DOHH2 (cell line): ENCODE data around the gene DOCK4.

Experiments used
- CTCF ChIP-seq: fragments of 200-600 bp; sonication (generic); IDR thresholded peaks from one replicate; pipeline ENCODE4 v1.5.1; 2014; ENCODE audit warnings: antibody characterized with exemption, mild to moderate bottlenecking, low read depth, low read length; ENCODE audit not compliant: poor library complexity, severe bottlenecking
- EZH2phosphoT487 ChIP-seq: fragments of 200-600 bp; sonication (generic); IDR thresholded peaks from 2 replicates; pipeline ENCODE4 v1.6.1; 2017; ENCODE audit warnings: borderline replicate concordance, mild to moderate bottlenecking, antibody characterized with exemption, low read length, moderate library complexity, mixed read lengths

- TF ChIP-seq CTCF (no peak), EZH2phosphoT487 (no peak)
These were observed 7.1 kb downstream of the DOCK4 start for GRCh38 chr7:112199035-112199655.
